CD4-positive, alpha-beta T cell treated with Interferon alpha-2 for 1 hour (primary cell): ENCODE data around the gene MAP3K5.
"Not testable (repeated sequence)": the region's sequence is repeated elsewhere in the genome, so short reads cannot be mapped to it uniquely, and the experiment has no call there.

Source experiments
- DNase-seq, 2 donors: peaks; one replicate each; pipeline ENCODE4 v3.0.0-alpha.2; 2020 to 2022

Gene MAP3K5

DNA sequence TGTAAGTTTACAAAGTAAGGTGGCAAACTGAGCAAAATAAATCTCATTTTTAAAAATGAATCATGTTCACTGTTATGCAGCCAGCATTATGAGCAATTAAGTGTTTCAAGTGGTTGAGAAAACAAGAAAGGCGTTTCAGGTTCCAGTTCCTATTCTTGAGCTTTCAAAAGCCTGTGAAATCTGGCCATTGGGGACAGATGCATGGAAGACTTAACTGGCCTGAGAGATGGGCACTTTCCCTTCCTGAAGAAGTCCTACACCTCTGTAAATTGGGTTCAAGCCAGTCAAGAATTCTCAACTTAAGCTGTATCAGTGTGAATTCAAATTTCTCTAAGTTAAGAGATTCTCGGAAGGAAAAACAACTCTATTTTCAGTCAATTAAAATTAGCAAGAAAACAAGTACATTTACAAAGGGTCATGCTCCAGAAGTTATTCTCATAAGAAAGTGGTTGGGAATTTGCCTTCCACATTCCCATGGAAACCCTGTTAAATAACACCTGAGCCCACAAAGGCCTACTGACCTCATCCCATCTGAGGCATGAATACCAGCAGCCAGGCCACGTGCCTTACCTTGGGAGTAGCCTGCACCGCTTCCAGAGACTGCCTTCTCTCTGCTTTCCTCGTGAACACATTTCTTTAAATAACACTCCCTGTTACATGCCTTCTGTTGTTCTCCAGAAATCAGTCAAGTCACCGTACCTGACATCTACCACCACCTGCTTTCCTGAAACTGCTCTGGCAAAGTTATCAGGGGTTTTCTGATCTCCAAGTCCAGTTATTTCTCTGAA, 19.4 kb downstream of the MAP3K5 start:
- DNase-seq, result no peak

DNA sequence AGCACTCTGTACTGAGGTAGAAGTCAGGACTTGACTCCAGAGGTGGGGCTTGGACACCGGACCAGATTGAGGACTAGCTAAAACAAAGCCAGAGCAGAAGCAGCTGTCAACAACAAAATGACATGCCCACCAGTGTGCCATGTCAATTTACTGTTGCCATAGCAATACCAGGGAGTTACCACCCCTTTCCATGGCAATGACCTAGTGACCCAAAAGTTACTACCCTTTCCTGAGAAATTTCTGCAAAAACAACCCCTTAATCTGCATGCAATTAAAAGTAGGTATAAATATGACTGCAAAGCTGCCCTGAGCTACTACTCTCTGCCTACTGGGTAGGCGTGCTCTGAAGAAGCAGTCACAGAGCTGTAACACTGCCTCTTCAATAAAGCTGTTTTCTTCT, 21.0 kb downstream of the MAP3K5 start:
- no peak for DNase-seq

DNA sequence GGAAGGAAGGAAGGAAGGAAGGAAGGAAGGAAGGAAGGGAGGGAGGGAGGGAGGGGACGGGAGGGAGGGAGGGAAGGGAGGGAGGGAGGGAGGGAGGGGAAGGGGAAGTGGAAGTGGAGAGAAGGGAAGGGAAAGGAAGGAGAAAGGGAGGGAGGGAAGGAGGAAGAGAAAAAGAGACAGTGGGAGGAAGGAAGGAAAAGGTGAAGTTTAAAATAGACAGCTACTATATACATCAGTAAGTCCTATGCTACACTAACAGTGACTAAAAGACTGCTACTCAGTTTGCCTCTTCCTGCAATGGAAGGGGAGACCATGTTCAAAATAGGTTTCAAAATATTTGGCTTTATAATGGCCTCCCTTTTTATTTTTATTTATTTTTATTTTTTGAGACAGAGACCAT, 22.5 kb downstream of the MAP3K5 start:
- DNase-seq, result no peak

DNA sequence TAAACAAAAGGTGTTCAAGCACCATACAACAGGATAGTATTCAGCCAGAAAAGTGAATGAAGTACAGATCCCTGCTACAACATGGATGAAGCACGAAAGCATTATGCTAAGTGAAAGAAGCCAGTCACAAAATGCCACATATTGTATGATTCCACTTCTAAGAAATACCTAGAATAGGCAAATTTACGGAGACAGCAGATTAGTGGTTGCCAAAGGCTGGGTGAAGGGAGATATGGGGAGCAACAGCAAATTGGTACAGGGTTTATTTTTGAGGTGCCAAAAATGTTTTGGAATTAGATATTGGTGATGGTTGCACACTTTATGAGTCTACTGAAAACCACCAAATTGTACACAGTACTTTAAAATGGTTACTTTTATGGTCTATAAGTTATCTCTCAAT, 23.2 kb downstream of the MAP3K5 start:
- no peak for DNase-seq

DNA sequence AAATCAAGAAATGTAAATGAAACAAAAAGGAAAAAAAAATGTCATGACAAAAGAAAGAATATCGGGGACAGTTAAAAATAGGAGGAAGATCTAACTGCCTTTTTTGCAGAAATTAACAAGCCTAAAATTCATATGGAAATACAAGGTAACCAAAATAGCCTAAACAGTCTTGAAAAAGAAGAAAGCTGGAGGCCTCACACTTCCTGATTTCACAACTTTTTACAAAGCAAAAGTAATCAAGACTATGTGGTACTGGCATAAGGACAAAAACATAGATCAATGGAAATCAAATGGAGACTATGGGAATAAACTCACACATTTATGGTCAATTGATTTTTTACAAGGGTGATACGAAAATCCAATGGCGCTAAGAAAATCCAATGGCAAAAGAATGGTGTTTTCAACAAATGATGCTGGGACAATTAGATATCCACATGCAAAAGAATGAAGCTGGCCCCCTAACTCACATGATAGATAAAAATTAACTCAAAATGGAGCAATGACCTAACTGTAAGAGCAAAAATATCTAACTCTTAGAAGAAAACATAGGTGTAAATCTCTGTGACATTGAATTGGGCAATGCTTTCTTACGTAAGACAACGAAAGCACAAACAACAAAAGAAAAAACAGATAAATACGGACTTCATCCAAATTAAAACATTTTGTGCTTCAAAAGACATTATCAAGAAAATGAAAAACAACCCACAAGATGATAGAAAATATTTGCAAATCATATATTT, 24.5 kb downstream of the MAP3K5 start:
- no peak for DNase-seq

DNA sequence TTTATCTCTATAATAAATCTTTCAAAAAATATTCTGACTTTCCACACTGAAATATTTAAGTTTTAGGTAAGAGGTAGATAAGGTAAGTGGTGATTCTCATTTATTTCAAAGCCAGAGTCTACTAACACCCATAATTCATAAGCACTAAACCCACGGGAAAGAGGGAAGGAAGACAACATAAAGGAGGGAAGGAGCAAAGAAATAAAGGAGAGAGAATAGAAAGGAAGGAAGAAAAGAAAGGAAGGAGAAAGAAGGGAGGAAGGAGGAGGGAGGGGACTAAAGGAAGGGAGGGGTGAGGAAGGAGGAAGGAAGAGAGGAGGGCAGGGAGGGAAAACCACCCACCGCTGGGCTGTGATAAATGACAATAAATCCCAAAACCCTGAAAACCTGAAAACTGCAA, 25.2 kb downstream of the MAP3K5 start:
- DNase-seq, result no peak

DNA sequence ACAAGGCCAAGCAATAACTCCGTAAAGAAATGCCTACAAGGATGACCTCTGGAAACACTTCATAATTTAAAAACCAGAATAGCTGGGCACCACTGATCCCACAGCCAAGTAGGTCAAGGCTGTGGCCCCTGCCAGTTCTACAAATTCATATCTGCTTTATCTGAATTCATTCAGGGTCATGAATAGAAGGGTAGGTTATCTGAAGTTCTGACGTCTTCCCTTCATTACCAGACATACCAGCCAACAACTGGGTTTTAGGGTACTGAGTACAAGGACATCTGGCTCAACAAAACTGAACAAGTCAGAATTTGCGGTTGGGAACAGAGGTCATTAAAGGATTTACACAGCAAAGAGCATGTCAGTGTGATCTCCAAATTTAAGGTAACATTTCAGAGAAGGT, 26.0 kb downstream of the MAP3K5 start:
- DNase-seq, result no peak

DNA sequence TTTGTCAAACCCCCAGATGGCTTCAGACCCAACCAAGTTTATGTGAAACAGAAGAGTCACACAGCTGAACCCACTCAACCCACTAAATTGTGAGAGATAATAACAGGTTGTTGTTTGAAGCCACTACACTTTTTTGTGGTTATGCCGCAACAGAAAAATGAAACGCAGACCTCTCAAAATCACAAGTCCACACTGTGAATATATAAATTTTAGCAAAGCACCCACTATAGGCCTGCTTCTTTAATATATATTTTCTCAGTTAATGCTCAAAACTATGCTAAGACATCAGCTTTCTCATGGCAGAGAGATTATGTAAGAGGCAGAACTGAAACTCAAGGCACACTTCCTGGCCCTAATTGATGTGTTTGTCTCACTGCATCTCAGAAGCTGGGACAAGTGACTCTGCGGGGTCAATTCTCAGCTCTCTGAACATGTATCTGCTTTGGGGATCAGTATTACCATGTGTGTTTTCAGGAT, 27.7 kb downstream of the MAP3K5 start:
- DNase-seq, result peak; percentile 31 to 58

DNA sequence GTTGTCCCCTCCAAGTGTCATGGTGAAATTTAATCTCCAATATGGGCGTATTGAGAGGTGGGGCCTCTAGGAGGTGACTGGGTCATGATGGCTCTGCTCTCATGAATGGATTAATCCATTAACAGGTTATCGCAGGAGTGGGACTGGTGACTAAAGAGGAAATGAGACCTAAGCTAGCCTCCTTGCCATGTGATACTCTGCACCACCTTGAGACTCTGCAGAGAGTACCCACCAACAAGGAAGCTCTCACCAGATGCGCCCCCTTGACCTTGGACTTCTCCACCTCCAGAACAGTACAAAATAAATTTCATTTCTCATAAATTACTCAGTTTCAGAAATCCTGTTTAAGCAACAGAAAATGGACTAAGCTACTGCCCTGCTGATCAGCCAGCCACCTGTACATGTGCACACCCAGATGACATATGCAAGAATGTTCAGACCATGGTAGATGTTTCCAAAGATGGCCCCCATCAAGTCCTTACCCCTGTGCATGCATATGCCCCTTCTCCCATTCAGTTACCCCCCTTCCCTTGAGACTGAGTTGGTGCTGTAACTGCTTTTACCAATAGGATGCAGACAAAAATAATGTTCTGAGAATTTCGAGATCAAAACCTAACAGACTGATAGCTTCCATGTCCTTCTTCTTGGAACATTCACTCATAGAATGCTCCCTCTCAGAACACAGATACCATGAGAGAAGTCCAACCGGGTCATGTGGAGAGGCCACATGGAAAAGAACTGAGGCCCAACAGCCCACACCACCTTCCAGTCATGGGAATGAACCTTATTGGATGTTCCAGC, 28.4 kb downstream of the MAP3K5 start:
- no peak for DNase-seq

DNA sequence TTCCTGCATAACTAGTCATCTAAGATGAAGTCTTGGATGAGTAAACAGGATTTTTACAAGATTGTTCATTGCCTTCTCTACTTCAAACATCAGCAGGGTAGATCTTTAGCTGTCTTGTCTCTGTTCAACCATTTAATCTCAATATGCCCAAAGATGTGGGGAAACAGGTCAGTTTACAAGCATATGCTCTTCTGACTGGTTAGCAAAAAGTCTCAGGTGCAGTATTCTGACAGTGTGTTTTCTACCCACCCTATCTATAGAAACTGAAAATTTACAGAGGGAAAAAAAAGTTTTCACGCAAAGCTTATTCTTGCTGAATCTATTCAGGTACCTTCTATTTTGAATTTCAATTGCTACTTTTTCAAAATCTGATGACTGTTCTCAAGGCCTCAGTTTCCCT, 29.0 kb downstream of the MAP3K5 start:
- DNase-seq, result no peak

DNA sequence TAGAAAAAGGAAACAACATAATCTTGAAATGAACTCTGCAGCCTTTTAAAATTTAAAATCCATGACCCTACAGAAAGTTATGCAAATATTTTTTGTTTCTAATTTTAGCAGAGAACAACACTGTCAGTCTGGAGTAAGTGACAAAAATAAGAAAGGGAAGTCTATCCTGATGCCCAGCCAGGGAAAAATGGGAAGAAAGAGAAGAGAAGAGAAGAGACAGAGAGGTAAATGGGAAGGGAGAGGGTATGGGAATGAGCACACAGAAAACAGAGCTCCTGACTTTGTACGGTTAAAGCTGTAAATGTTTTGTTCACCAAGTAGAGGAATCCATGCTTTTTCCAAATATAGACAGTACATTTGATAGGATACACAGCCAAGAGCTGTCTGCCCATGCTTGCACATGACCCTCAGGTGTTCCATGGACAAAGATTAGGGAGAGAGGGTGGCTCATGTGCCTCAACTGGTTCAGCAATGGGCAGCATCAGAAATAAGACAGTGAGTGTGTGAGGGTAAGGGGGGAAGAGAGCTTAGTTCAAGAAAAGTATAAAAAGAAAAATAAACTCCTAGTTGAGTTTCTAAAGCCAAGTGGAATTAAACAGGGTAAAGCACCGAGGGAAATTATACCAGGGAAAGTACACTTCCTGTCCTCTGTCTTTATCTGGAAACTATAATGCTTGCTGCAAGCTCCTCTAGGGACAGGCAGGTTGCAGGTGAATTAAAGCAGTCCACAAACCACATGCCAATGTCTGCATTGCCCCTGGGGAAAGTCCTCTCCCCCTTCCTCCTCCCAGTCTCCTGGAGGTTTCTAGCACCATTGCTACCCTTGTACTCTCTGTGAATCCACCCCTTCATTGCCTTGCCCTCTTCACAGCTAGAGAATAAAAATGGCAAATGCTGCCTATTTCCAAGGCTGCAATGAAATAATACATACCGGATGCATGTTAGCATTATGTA, 30.0 kb downstream of the MAP3K5 start:
- DNase-seq, result no peak

DNA sequence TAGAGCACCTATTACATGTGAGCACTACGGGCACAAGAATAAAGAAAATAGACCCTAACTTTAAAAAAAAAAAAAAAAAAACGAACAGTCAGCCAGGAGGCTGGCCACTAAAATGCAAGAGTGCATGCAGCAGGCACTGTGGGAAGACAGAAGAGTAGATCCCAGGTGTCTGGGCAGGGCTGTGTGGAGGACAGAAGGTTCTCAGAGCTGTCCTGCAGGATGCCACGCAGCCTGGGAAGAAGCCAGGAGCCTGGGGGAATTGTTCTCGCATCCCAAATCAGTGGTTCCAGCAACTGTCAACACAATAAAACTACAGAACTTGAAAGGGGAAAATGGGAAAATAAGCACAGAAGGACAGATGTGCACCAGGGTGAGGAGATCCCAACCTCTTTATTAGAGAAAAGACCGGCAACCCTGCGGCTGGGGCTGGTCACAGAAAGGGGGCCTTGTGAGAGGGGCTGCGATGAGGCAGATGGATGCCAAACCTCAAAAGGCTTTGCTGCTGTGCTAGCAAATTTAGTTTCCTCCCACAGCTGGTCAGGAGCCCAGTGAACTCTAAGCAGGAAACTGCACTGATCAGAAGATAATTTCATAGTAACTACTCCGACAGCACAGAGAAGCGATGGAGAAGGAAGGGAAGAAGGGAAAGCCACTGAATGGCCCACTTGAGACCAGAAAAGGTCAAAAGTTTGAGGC, 30.9 kb downstream of the MAP3K5 start:
- peak in 1 of 2 donors; percentile 56 for DNase-seq

DNA sequence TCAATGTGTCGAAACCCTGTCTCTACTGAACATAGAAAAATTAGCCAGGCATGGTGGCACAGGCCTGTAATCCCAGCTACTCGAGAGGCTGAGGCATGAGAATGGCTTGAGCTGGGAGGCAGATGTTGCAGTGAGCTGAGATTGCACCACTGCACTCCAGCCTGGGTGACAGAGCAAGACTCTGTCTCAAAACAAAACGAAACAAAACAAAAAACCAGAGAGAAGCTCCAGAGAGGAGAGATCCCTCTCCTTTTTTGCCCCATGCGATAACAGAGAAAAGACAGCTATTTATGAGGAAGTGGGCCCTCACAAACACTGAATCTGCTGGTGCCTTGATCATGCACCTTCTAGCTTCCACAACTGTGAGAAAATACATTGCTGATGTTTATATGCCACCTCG, 31.5 kb downstream of the MAP3K5 start:
- not testable (repeated sequence) for DNase-seq

DNA sequence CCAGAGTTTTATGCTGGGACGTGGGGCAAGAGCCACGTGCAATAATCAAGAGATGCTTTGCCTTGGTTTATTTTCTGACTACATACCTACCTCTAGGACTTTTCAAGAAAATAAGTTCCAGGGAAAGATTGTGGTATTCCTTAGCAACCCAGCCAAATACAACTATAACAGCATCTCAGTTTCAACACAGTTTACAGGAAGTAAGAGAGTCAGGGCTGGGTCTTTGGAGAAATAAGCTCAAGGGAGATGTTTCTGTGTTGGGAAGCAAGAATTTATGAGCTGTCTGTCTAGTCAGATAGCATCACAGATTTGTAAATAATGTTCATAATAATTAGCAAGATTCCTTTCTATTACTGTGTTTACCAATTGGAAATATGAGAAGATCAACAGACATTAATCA, 35.1 kb downstream of the MAP3K5 start:
- DNase-seq, result no peak

DNA sequence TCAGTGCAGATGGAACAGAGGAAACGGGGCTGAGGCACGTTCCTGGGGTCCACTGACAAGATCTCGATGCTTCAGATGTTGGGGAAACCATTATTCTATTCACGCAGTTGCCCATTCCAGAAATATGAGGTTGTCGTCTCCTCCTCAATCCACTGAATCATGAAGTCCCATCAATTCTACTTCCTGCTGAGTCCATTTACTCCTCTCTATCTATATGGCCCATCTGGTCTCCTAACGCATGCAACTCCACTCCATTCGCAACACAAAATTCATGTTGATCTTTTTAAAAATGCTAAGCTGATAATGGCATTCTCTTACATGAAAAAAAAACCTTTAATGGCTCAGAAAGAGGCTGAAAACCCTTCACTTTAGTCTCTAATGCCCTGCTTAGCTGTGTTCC, 37.5 kb downstream of the MAP3K5 start:
- no peak for DNase-seq

DNA sequence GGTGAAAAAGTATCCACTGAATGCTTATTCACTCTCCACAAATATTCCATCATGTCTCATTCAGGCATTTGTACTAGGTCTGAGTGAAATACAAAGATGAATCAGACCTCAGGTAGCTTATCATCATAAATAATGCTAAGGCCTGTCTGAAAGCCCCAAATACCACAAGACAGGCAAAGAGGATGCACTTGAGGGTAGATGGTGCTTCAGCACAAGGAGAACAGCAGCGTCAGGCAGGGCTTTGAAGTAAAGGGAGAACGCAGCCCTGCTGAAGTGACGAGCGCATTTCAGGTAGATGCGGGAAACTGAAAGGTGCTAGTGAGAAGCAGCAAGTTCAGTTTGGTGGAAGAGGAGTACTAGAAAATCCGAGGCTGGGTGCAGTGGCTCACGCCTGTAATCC, 38.7 kb downstream of the MAP3K5 start:
- peak; percentile 75 to 84 for DNase-seq

DNA sequence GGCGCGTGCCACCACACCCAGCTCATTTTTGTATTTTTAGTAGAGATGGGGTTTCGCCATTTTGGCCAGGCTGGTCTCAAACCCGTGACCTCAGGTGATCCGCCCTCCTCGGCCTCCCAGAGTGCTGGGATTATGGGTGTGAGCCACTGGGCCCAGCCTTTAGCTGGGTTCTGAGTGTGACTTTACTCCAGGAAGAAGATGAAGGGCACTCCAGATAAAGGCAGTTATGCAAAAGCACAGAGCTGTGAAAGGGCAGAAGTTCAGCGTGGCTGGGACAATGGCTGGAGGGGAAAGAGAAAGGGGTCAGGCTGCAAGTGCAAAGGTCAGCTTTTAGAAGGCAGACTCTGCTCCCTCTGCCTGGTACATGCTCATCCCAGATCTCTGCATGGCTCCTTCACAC, 39.7 kb downstream of the MAP3K5 start:
- DNase-seq, result no peak

DNA sequence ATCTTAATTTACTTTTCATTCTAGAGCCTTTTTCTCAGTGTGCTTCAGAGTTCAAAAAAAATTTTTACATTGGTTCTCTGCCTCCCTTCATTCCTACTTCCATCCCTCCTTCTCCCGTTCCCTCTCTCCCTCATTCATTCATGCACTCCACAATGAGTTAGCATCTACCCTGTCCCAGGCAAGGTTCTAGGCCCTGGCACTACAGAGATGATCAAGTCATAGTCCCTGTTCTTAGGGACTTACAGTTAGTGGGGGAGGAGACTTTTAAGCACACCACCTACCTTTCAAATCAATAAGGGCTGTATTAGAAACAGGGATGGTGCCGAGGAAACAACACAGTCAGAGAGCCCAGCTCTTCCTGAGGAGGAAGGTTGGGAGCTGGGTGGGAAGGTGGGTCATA, 40.3 kb downstream of the MAP3K5 start:
- DNase-seq, result no peak

DNA sequence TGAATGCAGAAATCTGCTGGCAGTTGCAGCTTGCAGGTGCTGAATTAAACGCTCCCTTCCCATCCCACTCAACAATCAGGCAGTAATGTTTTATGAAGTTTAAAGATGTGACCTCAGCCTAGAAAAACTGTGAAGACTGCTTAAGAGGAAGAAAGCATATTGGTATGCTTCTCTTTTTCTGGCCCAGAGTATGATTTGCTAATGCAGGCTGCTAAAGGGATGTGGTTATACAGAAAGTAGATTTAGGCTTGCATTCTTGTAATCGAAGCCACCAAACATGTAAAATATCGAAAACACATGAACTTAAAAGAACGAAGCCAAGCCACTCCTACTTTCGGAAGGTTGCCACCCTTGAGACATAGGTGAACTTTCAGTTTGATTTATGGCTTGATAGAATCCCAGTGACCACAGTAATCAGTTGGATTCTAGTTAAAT, 40.7 kb downstream of the MAP3K5 start:
- peak; percentile 45 to 76 for DNase-seq

DNA sequence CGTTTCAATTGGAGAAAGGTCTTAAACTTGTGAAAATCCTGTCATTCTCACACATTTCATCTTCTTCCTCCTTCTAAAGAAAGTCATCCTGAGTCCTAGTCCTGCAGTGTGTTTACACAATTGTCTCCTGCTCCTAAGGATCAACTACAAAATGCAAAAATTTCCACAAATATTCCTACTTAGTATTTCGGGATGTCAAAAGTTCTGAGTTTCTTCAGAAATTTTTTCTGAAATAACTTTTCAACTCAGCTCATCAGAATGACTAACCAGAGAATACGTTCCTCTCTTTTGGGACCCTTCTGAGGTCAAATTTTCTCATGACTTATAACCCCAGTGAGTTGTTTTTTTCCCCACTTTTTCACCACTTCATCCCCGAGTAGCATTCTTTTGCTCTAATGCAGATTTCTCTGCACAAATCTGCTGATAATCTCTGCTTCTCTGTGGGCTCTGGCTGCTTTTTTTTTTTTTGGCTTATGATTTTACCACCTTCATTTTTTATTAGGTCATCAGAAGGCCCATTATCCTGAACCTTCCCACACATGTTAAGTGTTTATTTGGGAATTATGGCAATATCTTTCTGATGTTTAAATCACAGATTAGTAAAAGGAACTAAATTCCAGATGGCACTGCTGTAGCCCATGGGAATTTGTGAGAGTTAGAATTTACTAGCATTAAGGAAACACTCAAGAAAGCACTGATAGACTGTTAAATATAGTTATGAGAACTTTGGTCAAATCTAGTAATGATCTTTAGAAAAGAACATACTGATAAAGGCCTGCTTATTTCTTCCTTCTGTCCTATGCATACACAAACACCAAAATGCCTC, 41.4 kb downstream of the MAP3K5 start:
- no peak for DNase-seq
